ENCODE results near the gene TRAF7.
"Not testable (repeated sequence)": the region's sequence is repeated elsewhere in the genome, so short reads cannot be mapped to it uniquely, and the experiment has no call there.

DNA sequence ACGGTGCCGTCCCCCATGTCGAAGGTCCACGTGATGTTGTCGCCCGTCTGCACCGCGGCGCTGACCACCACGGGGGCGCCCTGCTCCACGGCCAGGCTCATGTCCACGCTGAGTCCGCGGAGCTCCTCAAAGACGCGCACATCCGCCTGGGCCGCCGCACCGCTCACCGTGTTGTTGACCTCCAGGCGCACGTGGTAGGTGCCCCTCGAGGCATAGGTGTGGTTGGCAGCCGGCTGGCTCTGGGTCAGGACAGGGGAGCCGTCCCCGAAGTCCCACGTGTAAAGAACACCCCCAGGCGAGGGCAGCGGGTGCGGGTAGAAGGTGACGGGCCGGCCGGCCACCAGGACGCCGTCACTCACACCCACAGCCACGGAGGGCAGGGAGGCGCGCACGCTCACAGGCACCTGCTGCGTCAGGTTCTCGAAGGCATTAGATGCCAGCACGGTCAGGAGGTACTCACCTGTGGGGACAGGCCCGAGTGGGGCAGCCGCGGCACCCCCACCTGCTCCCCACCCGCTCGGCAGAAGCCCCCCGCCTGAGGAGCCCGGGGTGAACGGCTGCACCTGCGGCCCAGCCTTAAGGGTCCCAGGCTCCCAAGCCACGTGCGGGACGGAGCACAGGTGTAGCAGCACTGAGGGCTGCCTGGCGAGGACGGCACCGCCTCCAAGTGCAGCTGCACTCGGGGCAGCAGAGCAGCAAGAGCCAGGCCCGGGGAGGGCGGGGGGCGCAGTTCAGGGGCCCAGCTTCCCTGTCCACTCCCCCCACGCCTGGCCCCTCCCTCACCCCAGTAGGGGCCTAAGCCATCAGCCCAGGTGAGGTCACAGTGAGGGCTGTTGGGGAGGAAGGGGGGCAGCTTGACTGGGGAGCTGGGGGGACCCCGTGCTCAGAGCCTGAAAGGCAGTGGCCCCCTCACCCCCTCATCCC, 43.9 kb upstream of the TRAF7 start:
- TF ChIP-seq EZH2phosphoT487 (IDR thresholded peaks at IDR 0.05; ENCODE audit: low read depth) = not testable (repeated sequence)
- TF ChIP-seq, protein P1, sequence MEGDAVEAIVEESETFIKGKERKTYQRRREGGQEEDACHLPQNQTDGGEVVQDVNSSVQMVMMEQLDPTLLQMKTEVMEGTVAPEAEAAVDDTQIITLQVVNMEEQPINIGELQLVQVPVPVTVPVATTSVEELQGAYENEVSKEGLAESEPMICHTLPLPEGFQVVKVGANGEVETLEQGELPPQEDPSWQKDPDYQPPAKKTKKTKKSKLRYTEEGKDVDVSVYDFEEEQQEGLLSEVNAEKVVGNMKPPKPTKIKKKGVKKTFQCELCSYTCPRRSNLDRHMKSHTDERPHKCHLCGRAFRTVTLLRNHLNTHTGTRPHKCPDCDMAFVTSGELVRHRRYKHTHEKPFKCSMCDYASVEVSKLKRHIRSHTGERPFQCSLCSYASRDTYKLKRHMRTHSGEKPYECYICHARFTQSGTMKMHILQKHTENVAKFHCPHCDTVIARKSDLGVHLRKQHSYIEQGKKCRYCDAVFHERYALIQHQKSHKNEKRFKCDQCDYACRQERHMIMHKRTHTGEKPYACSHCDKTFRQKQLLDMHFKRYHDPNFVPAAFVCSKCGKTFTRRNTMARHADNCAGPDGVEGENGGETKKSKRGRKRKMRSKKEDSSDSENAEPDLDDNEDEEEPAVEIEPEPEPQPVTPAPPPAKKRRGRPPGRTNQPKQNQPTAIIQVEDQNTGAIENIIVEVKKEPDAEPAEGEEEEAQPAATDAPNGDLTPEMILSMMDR (IDR thresholded peaks at IDR 0.05; ENCODE audit: low read depth, low read length) = not testable (repeated sequence)

Measured in OCI-LY3 (cell line).